HepG2 (cell line): ENCODE results near the gene GNG3. TPM values are rescaled to one million over a fixed set of nuclear protein-coding genes. Genes with fewer than 3 reads are reported as not detected.
A peak's percentile ranks its signal among the peaks of the same experiment; 100 is the strongest.

ENCODE experiments used
- DPF2 ChIP-seq: sonication (generic); formaldehyde crosslinking; IDR thresholded peaks from 2 replicates; pipeline ENCODE4 v1.4.0; 2020; ENCODE audit warnings: mild to moderate bottlenecking, low read depth, missing genetic modification reagents, borderline replicate concordance
- E2F5 ChIP-seq: sonication (generic); formaldehyde crosslinking; conservative IDR thresholded peaks from 2 replicates; pipeline ENCODE4 v1.4.0; 2020; ENCODE audit warnings: missing genetic modification reagents
- FIP1L1 ChIP-seq: fragments of 200-400 bp; formaldehyde crosslinking; IDR thresholded peaks from 2 replicates; pipeline ENCODE4 v1.6.1; 2018; ENCODE audit warnings: low read depth, mild to moderate bottlenecking, low read length, moderate library complexity, borderline replicate concordance; ENCODE audit not compliant: insufficient read depth
- FOXA3 ChIP-seq: IDR thresholded peaks from 2 replicates; pipeline ENCODE4 v1.6.1; 2016; ENCODE audit warnings: missing genetic modification reagents, missing compliant biosample characterization
- HOXD1 ChIP-seq: sonication (generic); formaldehyde crosslinking; IDR thresholded peaks from 2 replicates; pipeline ENCODE4 v1.5.0; 2020; ENCODE audit warnings: missing genetic modification reagents
- PCBP2 ChIP-seq: fragments of 200-400 bp; formaldehyde crosslinking; optimal IDR thresholded peaks from 2 replicates; pipeline ENCODE3; 2018; ENCODE audit warnings: low read length, low read depth; ENCODE audit not compliant: poor library complexity, severe bottlenecking
- RAD21 ChIP-seq: fragments of 450-650 bp; formaldehyde crosslinking; IDR thresholded peaks from 2 replicates; pipeline ENCODE4 v1.5.0; 2020; ENCODE audit warnings: mild to moderate bottlenecking
- RFX3 ChIP-seq: IDR thresholded peaks from 2 replicates; pipeline ENCODE4 v1.6.1; 2016; ENCODE audit warnings: missing biosample characterization, missing genetic modification reagents
- SKIL ChIP-seq: sonication (generic); formaldehyde crosslinking; IDR thresholded peaks from 2 replicates; pipeline ENCODE4 v1.8.0; 2022; ENCODE audit warnings: missing genetic modification reagents, mild to moderate bottlenecking, moderate library complexity, borderline replicate concordance
- SRSF1 ChIP-seq: fragments of 200-400 bp; formaldehyde crosslinking; optimal IDR thresholded peaks from 2 replicates; pipeline ENCODE3; 2017; ENCODE audit warnings: mild to moderate bottlenecking, low read depth, low read length, moderate library complexity
- TFDP1 ChIP-seq: IDR thresholded peaks from 2 replicates; pipeline ENCODE4 v1.6.1; 2016; ENCODE audit warnings: missing compliant biosample characterization, missing genetic modification reagents, borderline replicate concordance
- ZBTB10 ChIP-seq: sonication (generic); formaldehyde crosslinking; IDR thresholded peaks from 2 replicates; pipeline ENCODE4 v1.4.0; 2020; ENCODE audit warnings: missing genetic modification reagents, borderline replicate concordance
- ZBTB3 ChIP-seq: sonication (generic); formaldehyde crosslinking; IDR thresholded peaks from 2 replicates; pipeline ENCODE4 v1.4.0; 2020; ENCODE audit warnings: low read depth, mild to moderate bottlenecking, moderate library complexity, missing genetic modification reagents, borderline replicate concordance
- ZEB1 ChIP-seq: IDR thresholded peaks from 2 replicates; pipeline ENCODE4 v1.6.1; 2012; ENCODE audit warnings: mild to moderate bottlenecking, low read depth, inconsistent platforms; ENCODE audit not compliant: insufficient replicate concordance
- ZKSCAN5 ChIP-seq: sonication (generic); formaldehyde crosslinking; IDR thresholded peaks from 2 replicates; pipeline ENCODE4 v1.5.1; 2020; ENCODE audit warnings: mild to moderate bottlenecking, missing genetic modification reagents
- ZNF101 ChIP-seq: sonication (generic); formaldehyde crosslinking; IDR thresholded peaks from 2 replicates; pipeline ENCODE4 v1.4.0; 2020; ENCODE audit warnings: mild to moderate bottlenecking, low read depth, missing genetic modification reagents, borderline replicate concordance
- ZNF367 ChIP-seq: sonication (generic); formaldehyde crosslinking; IDR thresholded peaks from 2 replicates; pipeline ENCODE4 v1.4.0; 2020; ENCODE audit warnings: missing genetic modification reagents, borderline replicate concordance
- ZNF543 ChIP-seq: sonication (generic); formaldehyde crosslinking; IDR thresholded peaks from 2 replicates; pipeline ENCODE4 v1.4.0; 2020; ENCODE audit warnings: mild to moderate bottlenecking, missing genetic modification reagents
- ZNF768 ChIP-seq: sonication (generic); formaldehyde crosslinking; IDR thresholded peaks from 2 replicates; pipeline ENCODE4 v1.4.0; 2020; ENCODE audit warnings: missing genetic modification reagents
- ZNF784 ChIP-seq: sonication (generic); formaldehyde crosslinking; IDR thresholded peaks from 2 replicates; pipeline ENCODE4 v1.5.1; 2020; ENCODE audit warnings: missing genetic modification reagents, mild to moderate bottlenecking, borderline replicate concordance
- ZNF883 ChIP-seq: sonication (generic); formaldehyde crosslinking; IDR thresholded peaks from 2 replicates; pipeline ENCODE4 v1.5.1; 2020; ENCODE audit warnings: mild to moderate bottlenecking, missing genetic modification reagents; ENCODE audit errors: not compliant biosample characterization
- polyA plus RNA-seq, 8 experiments: library from polyadenylated mRNA; depleted of rRNA in 3 of 8; stranded (reverse) in 7 of 8; unstranded in 1 of 8; fragments of >200 nt; fragmentation: Illumina TruSeq in 4 of 8; extraction: Trizol in 4 of 8; gene quantifications; 2 replicates each; pipeline versions ENCODE4 v1.2.1 to v1.2.3, GENCODE V29; 2011 to 2016; ENCODE audit warnings: low read depth in 4 of 8, missing spikeins in 1 of 8, mixed read lengths in 1 of 8; ENCODE audit not compliant: insufficient read depth in 1 of 8
- total RNA-seq, 5 experiments: library from RNA; depleted of rRNA; stranded (reverse); fragments of >200 nt; fragmentation: Illumina TruSeq; extraction: Trizol; gene quantifications; 2 replicates each; pipeline ENCODE4 v1.2.3, GENCODE V29; 2016; ENCODE audit warnings: low read depth in 1 of 5

The GNG3 gene
- total and polyA plus RNA-seq, 2 of the 13 experiments (the other 11 are each of a cell fraction or from before 2014, with no cell fraction given) = not detected

- TF ChIP-seq ZBTB10 (CRISPR knock-in tag) (no peak), TFDP1 (CRISPR knock-in tag) (no peak; the same call in 1 of the 2 replicates), ZNF784 (CRISPR knock-in tag) (no peak), SRSF1 (peak; percentile 13), ZNF101 (CRISPR knock-in tag) (no peak), ZNF543 (no peak), ZKSCAN5 (CRISPR knock-in tag) (no peak), ZBTB3 (CRISPR knock-in tag) (0 out of 2 replicates have a peak, but pooled peaks have one; percentile 36), PCBP2 (no peak), ZEB1 (peak; percentile 42), HOXD1 (CRISPR knock-in tag) (peak; percentile 52; the same call in 1 of the 2 replicates), RFX3 (CRISPR knock-in tag) (no peak), ZNF883 (CRISPR knock-in tag) (no peak), DPF2 (CRISPR knock-in tag) (no peak), SKIL (CRISPR knock-in tag) (no peak), RAD21 (CRISPR knock-in tag) (no peak), FOXA3 (CRISPR knock-in tag) (no peak), E2F5 (CRISPR knock-in tag) (0 out of 2 replicates have a peak, but pooled peaks have one; percentile 23), ZNF367 (CRISPR knock-in tag) (no peak), FIP1L1 (no peak), ZNF768 (peak; percentile 42; the same call in 1 of the 2 replicates)
Measured at GRCh38 chr11:62728171-62728988, 20.9 kb downstream of the GNG3 start, which contains the start of gene TTC9C (continued).
